Calu3 (cell line): ENCODE measurements around the gene GAB3. TPM values are rescaled to one million over a fixed set of nuclear protein-coding genes. Genes with fewer than 3 reads are reported as not detected.

Source experiments
- BruUV-seq: library from RNA; stranded (reverse); fragments of 400-500 nt; replicated peaks from 2 replicates; lab custom pipeline; 2021; lab: Mats Ljungman, UMichigan
- CTCF ChIA-PET: fragments of 300-600 bp; sonication (Branson Sonifier 250); formaldehyde crosslinking; loops from one replicate; lab custom pipeline; 2022; ENCODE audit warnings: antibody characterized with exemption; lab: Charles Lee
- DNase-seq: peaks from one replicate; pipeline ENCODE4 v3.0.0; 2022
- H3K27ac Mint-ChIP-seq: one replicate; pipeline ENCODE4 v1.8.0; 2022; ENCODE audit warnings: mixed read lengths; ENCODE audit not compliant: unreplicated experiment
- H3K27me3 Mint-ChIP-seq: one replicate; pipeline ENCODE4 v1.8.0; 2022; ENCODE audit warnings: mixed read lengths; ENCODE audit not compliant: unreplicated experiment
- H3K36me3 Mint-ChIP-seq: one replicate; pipeline ENCODE4 v1.8.0; 2022; ENCODE audit warnings: mild to moderate bottlenecking, moderate library complexity, mixed read lengths; ENCODE audit not compliant: insufficient read depth, unreplicated experiment
- H3K4me1 Mint-ChIP-seq: one replicate; pipeline ENCODE4 v1.8.0; 2022; ENCODE audit warnings: mild to moderate bottlenecking, low read depth, mixed read lengths; ENCODE audit not compliant: unreplicated experiment
- H3K4me3 Mint-ChIP-seq: one replicate; pipeline ENCODE4 v1.8.0; 2022; ENCODE audit warnings: mild to moderate bottlenecking, low read depth, moderate library complexity, mixed read lengths; ENCODE audit not compliant: unreplicated experiment
- H3K9me3 Mint-ChIP-seq: one replicate; pipeline ENCODE4 v1.8.0; 2022; ENCODE audit warnings: low read depth, mixed read lengths; ENCODE audit not compliant: unreplicated experiment
- CTCF ChIP-seq: fragments of 200-600 bp; IDR thresholded peaks from one replicate; pipeline ENCODE4 v1.8.0; 2022; ENCODE audit warnings: antibody characterized with exemption; ENCODE audit not compliant: unreplicated experiment
- intact Hi-C: fragments of 100-400 bp; cut with micrococcal nuclease; formaldehyde crosslinking; loops from one replicate; pipeline ENCODE4 v1.10.0; 2022; ENCODE audit not compliant: unreplicated experiment
- total RNA-seq: library from RNA; stranded (reverse); gene quantifications from 2 replicates; pipeline ENCODE4 v1.2.3, GENCODE V29; 2022

Gene GAB3
- total RNA-seq, 1 experiment from 2014 or later, result not detected

DNA sequence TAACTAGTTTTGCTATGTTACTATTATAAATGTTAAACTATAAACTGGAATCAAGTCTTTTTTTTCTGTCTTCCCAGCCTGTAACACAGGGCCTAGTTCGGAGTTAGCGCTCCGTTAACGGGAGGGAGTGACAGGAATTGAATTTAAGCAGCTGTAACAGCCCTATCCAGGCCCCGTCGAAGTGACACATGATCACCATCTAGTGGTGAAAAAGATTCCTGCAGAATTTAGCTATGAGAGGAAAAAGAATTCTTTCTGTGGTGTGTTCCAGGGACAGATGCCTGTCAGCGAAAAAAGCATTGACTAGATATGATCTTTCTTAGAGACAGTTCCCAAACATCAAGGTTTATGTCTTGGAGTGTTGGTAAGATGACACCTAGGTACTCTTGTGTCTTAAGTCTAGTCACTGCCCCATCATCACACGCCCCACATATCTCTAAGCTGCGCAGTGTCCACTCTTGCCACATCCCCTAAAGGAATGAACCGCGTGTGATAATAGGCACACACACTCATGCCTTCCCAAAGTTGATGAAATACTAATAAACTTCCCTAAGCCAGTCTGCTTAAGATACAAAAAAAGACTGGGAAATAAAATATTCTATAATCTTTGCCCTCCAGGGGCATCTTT, 2.1 kb downstream of the GAB3 start:
- no peaks in the 10 kb centered on the region for H3K9me3 Mint-ChIP-seq
- intact Hi-C loops, result loop anchor here (2.0 kb wide), 1 partner anchor 92 kb away; no protein-coding TSS in a partner anchor

DNA sequence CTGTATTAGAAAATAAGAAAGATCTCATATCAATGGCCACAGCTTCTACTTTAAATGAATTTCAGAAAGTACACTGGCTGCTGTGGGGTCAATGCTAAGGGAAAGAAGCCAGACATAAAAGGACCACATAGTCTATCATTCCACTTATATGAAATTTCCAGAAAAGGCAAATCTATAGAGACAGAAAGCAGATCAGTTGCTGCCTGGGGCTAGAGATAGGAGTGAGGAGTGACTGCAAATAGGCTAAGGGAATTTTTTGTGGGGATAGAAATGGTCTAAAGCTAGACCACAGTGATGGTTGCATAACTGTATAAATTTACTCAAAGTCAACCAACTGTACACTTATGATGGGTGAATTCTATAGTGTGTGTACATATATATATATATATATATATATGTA, 8.3 kb downstream of the GAB3 start:
- CTCF ChIA-PET, result no interaction called here
- peaks cover 40% of the 10 kb centered on the region for H3K27me3 Mint-ChIP-seq
- no peaks in the 10 kb centered on the region for H3K9me3 Mint-ChIP-seq
- H3K27ac Mint-ChIP-seq, result no peak overlapping the region
- DNase-seq, result no peak
- no peaks in the 10 kb centered on the region for H3K36me3 Mint-ChIP-seq
- H3K4me3 Mint-ChIP-seq, result no peak overlapping the region
- no TSS peak for BruUV-seq
- H3K4me1 Mint-ChIP-seq, result peaks cover 8% of the 10 kb centered on the region
- intact Hi-C loops, result no loop called here
- TF ChIP-seq CTCF, result no peak

More for the DNA sequence above, 2.1 kb downstream of the GAB3 start:
- Mint-ChIP-seq H3K27me3 (peaks cover 44% of the 10 kb centered on the region), H3K27ac (no peak overlapping the region), H3K4me1 (no peaks in the 10 kb centered on the region), H3K4me3 (no peak overlapping the region), H3K36me3 (no peaks in the 10 kb centered on the region)
- BruUV-seq, result no TSS peak
- peak; percentile 24 for TF ChIP-seq CTCF
- CTCF ChIA-PET, result interaction anchor here (0.6 to 1.4 kb wide), 6 partner anchors 10 to 72 kb away, joined by 3 to 11 read pairs (median 4); partner anchors contain the start of gene DKC1
- DNase-seq, result peak; percentile 51

DNA sequence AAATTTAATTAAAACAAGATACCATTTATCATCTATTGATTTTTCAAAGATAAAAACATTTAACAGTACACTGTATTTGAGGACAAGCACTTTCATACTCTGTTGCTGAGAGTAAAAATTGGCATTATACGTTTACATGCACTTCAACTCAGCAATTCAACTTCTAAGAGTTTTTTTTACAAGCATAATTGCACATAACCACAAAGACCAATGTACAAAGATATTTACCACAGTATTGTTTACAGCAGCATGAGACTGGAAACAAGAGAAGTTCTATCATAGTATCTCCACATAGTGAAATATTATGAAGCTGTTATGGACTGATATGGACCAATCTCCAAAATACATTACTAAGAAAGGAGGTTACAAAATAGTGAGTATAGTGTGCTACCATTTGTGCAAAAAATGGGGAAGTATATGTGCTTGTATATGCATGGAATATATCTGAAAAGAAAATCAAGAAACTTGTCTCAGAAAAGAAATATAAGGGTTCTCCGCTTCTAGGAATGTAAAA, 10.9 kb downstream of the GAB3 start:
- Mint-ChIP-seq H3K4me1 (peaks cover 8% of the 10 kb centered on the region), H3K4me3 (no peak overlapping the region), H3K36me3 (no peaks in the 10 kb centered on the region), H3K27ac (no peak overlapping the region), H3K27me3 (peaks cover 66% of the 10 kb centered on the region), H3K9me3 (no peaks in the 10 kb centered on the region)
- no peak for DNase-seq
- no TSS peak for BruUV-seq
- TF ChIP-seq CTCF, result no peak
- CTCF ChIA-PET, result no interaction called here
- intact Hi-C loops, result no loop called here

DNA sequence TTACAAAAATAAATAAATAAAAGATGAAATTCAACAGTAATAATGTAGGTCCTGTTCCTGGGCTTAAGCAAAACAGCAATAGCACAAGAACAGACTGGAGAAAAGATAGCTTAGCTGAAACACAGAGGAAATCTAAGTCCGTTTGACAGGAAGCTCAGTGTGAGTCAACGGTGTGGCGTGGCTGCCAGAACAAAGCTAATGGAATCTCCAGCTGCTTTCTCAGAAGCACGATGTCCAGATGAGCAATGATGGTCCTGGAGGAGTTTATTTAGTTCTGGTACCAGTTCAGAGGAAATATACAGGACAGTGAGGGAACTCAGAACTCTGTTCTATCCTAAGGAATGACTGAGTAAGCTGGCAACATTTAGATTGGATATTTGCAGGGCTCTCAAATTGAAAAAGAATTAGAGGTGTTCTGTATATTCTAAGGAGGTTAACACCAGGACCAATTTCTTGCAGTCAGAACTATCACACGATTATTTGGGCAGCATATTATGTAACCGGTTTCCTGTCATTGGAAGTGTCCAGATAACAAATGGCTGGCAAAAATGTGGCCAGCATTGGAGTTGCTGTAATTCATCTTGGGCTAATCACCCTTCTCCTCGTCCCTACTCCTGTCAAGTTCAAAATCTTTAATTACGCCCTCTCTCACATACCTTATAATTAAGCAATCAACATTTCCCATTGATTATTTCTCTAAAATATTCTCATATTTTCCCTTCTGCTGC, 12.7 kb downstream of the GAB3 start:
- intact Hi-C loops, result no loop called here
- Mint-ChIP-seq H3K27me3 (peaks cover 67% of the 10 kb centered on the region), H3K27ac (no peak overlapping the region), H3K9me3 (no peaks in the 10 kb centered on the region), H3K36me3 (no peaks in the 10 kb centered on the region), H3K4me3 (no peak overlapping the region), H3K4me1 (peaks cover 9% of the 10 kb centered on the region)
- no TSS peak for BruUV-seq
- peak; percentile 15 for DNase-seq
- CTCF ChIA-PET, result no interaction called here
- no peak for TF ChIP-seq CTCF
